CD1c-positive myeloid dendritic cell (primary cell): ENCODE results near the gene ERVK3-1.
A peak's percentile ranks its signal among the peaks of the same experiment; 100 is the strongest.
"Not testable (repeated sequence)": the region's sequence is repeated elsewhere in the genome, so short reads cannot be mapped to it uniquely, and the experiment has no call there.

ENCODE experiments used
- DNase-seq: peaks from one replicate; pipeline ENCODE4 v3.0.0-alpha.2; 2016; ENCODE audit errors: extremely low spot score

The ERVK3-1 gene

GRCh38 chr19:58305065-58305931 is at the start of gene ERVK3-1:
TSS of gene ERVK3-1 (plus strand) at chr19:58305377. CDS start at chr19:58312169, 6,792 bp downstream.
- peak; percentile 98 for DNase-seq

DNA sequence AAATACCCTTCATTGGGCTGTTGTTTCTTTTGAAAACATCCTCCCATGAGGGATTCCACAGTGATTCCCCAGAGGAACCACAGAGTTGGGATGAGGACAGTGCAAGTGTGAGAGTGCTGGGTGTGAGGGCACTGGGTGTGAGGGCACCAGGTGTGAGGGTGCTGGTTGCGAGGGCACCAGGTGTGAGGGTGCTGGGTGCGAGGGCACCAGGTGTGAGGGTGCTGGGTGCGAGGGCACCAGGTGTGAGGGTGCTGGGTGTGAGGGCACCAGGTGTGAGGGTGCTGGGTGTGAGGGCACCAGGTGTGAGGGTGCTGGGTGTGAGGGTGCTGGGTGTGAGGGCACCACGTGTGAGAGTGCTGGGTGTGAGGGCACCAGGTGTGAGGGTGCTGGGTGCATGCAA is 46.9 kb upstream of the ERVK3-1 start:
- DNase-seq = not testable (repeated sequence)

- no peak for DNase-seq
These were observed 43.6 kb upstream of the ERVK3-1 start for GRCh38 chr19:58261600-58261967.

DNA sequence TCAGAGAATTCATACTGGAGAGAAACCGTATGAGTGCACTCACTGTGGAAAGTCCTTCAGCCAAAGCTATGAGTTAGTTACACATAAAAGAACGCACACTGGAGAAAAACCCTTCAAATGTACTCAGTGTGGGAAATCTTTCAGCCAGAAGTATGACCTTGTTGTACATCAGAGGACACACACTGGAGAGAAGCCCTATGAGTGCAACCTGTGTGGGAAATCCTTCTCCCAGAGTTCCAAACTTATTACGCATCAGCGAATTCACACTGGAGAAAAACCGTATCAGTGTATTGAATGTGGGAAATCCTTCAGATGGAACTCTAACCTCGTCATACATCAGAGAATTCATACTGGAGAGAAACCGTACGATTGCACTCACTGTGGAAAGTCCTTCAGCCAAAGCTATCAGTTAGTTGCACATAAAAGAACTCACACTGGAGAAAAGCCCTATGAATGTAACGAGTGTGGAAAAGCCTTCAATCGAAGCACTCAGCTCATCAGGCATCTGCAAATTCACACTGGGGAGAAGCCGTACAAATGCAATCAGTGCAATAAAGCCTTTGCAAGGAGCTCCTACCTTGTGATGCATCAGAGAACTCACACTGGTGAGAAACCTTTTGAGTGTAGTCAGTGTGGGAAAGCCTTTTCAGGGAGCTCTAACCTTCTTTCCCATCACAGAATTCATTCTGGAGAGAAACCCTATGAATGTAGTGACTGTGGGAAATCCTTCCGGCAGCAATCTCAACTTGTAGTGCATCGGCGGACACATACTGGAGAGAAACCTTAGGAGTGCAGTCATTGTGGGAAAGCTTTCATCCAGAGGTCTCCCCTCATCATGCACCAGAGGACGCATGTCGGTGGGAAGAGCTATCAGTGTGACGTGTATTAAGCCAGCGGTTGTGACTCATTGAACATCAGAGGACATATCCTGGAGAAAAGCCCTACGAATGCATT is 42.9 kb upstream of the ERVK3-1 start:
- no peak for DNase-seq

- no peak for DNase-seq
These were observed 42.3 kb upstream of the ERVK3-1 start for GRCh38 chr19:58262922-58263296.

GRCh38 chr19:58265100-58265499 is 40.1 kb upstream of the ERVK3-1 start:
- DNase-seq = no peak

GRCh38 chr19:58268344-58268743 is 36.8 kb upstream of the ERVK3-1 start:
- no peak for DNase-seq

GRCh38 chr19:58274771-58275201 is 30.4 kb upstream of the ERVK3-1 start:
- DNase-seq = no peak

DNA sequence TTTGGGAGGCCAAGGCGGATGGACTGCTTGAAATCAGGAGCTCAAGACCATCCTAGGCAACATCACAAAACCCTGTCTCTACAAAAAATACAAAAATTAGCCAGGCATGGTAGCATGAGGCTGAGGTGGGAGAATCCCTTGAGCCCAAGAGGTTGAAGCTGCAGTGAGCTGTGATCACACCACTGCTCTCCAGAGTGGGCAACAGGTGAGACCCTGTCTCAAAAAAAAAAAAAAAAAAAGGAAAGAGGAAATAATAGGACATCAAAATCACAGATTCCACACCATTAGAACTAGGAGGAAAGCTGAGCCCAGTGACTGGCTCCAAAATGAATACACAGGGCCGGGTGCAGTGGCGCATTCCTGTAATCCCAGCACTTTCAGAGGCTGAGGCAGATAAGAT is 29.6 kb upstream of the ERVK3-1 start:
- no peak for DNase-seq

DNA sequence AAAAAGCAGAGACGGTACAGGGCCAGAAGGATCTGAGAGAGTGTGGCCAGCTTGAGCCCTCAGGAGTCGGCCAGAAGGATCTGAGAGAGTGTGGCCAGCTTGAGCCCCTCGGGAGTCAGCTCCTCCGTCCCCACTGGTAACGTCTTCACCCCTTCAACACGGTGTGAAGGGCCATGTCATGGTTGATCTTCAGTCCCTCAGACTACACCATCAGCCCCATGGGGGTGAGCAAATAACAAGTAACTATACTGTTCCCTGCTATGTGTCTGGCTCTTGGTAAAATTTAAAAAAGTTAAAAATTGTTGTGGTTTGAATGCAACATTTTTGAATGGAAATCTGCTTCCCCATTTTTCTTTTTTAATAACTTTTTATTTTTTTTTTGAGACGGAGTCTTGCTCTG is 28.0 kb upstream of the ERVK3-1 start:
- no peak for DNase-seq

DNA sequence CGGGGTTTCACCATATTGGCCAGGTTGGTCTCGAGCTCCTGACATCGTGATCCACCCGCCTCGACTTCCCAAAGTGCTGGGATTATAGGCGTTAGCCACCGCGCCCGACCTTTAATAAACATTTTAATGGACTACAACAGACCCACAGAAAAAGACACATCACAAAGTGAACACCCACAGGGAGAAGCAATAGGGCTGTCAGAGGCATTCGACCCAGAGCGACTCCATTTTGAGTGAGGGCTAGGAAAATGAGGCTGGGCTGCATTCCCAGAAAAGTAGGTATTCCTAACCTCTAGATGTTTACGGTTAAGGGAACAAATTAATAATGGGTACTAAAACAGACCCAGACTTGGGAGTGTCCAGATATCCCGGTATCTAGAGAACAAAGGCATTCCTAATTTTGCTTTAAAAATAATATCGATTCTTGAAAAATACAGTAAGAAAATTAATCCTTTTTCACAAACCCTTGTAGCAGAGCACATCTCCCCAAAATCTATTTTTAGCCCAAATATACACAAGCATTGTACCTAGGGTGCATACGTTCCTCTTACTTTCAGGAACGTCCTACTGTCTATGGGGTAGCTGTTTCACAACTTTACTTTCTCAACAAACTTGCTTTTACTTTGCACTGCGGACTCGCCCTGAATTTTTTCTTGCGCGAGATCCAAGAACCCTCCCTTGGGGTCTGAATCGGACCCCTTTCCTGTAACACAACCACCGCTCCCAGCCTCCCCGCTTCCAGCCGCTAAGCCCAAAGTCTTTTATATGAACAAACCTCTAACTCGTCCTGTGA is 27.2 kb upstream of the ERVK3-1 start:
- no peak for DNase-seq

GRCh38 chr19:58278541-58279041 is 26.6 kb upstream of the ERVK3-1 start, which contains the start of gene ZNF8:
TSS of gene ZNF8 (plus strand) at chr19:58278955. CDS start at chr19:58279082, 127 bp downstream.
- peak; percentile 99 for DNase-seq

GRCh38 chr19:58279042-58279924 is 25.9 kb upstream of the ERVK3-1 start:
- DNase-seq = peak; percentile 43

DNA sequence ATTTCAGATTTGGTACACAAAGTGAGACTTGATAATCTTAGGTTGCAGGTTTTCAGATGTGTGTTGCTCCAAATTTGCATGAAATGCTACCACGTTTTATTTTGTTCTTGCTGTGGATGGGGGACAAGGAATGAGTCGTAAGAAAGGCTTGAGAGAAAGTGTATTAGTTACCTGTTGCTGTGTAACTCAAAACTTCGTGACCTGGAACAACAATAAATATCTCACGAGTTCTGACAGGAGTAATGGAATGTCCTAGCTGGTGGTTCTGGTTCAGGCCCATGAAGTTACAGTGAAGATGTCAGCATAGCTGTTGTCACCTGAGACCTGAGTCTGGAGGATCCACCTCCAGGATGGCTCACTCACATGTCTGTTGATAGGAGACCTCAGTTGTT is 25.3 kb upstream of the ERVK3-1 start:
- no peak for DNase-seq

DNA sequence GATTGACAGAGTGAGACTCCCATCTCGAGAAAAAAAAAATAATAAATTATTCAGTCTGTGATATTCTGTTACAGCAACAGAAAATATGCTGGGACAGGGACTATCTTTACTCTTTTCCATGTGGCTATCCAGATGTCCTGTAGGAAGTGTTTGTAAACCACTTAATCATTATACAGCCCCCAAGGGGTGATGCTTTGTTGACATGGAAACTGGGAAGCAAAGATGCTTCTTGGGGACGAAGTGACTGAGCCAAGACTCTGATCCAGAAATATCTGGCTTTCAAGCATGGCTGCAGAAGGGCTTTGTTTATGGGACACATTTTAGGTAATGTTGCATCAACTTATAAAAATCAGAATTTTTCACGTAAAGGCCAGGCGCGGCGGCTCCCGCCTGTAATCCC is 21.0 kb upstream of the ERVK3-1 start:
- DNase-seq = no peak

- DNase-seq = no peak
These were observed 13.2 kb upstream of the ERVK3-1 start for GRCh38 chr19:58291943-58292342.

GRCh38 chr19:58294743-58295374 is 10.3 kb upstream of the ERVK3-1 start:
- DNase-seq = no peak

- no peak for DNase-seq
These were observed 9.1 kb upstream of the ERVK3-1 start for GRCh38 chr19:58296104-58296503.

DNA sequence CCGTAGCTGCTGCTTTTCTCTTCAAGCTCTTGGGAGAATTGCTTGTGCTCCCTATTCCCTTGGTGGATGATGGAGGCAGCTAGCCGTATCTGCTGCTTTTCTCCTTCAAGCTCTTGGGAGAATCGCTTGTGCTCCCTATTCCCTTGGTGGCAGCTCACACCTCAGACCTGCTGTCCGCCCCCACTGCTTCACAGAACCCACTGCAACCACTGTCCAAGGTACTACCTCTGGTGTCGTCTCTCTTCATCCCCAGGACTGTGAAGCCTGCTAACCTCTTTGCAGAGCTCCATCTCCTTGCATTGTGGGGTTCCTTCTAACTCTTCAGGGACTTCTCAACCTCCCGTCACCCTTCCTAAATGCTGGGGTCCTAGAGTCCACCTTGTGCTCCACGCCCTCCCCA is 4.6 kb upstream of the ERVK3-1 start:
- no peak for DNase-seq

DNA sequence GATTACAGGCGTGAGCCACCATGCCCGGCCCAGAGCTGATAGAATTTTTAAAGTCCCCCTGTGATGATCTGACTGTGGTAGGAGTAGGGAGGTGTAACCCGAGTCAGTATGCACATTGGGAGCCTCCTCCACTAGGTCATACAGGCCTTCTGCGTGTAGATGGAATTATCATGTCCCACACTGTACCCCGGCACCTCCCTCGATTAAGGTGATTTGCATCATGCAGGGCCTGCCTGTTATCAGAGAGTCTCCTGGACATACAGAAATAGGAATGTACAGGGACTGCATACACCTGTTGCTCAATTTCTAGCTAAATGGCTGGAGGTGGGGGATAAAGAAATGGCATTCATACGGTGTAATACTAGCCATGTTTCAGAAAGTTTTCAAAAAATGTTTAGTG is 922 bp upstream of the ERVK3-1 start:
- DNase-seq = no peak
